Endothelial cell of umbilical vein (primary cell): Measurements from ENCODE around the gene IGFL2. TPM values are rescaled to one million over a fixed set of nuclear protein-coding genes. Genes with fewer than 3 reads are reported as not detected.
"Not testable (repeated sequence)": the region's sequence is repeated elsewhere in the genome, so short reads cannot be mapped to it uniquely, and the experiment has no call there.

Source experiments
- BruUV-seq: library from RNA; stranded (reverse); fragments of 400-500 nt; replicated peaks from 2 replicates; lab custom pipeline; 2021; lab: Mats Ljungman, UMichigan
- CTCF ChIA-PET: fragments of 300-600, 350-600 bp; sonication (Branson Sonifier 250); formaldehyde crosslinking; loops from one replicate; lab custom pipeline; 2021; ENCODE audit warnings: antibody characterized with exemption, inconsistent platforms; lab: Charles Lee
- POLR2A ChIA-PET: fragments of 300-600, 350-600 bp; sonication (Branson Sonifier 250); formaldehyde crosslinking; loops from one replicate; lab custom pipeline; 2021; ENCODE audit warnings: antibody characterized with exemption, inconsistent platforms; lab: Charles Lee
- DNase-seq: peaks from one replicate; pipeline ENCODE4 v3.0.0-alpha.2; 2011; ENCODE audit warnings: low read depth, low spot score
- FAIRE-seq: peaks from 2 replicates; lab custom pipeline; 2011; peaks lifted over from hg19 to GRCh38; lab: Jason Lieb, UNC
- H2AFZ ChIP-seq: 2 replicates; pipeline ENCODE4 v1.6.0; 2012; ENCODE audit warnings: low read depth, low read length, control low read depth, inconsistent platforms
- H3K27ac ChIP-seq: 2 replicates; pipeline ENCODE4 v1.5.1; 2011; ENCODE audit warnings: low read depth, mild to moderate bottlenecking, control low read depth, low read length, moderate library complexity; ENCODE audit not compliant: insufficient read depth
- H3K27me3 ChIP-seq, 2 experiments: 2 replicates each; pipeline versions ENCODE4 v1.6.0 to v1.6.1; 2011; ENCODE audit warnings: low read length in 2 of 2, mixed read lengths in 1 of 2; ENCODE audit not compliant: control insufficient read depth in 2 of 2, insufficient read depth in 2 of 2
- H3K36me3 ChIP-seq, 2 experiments: 2 replicates in 1 of 2; 3 replicates in 1 of 2; pipeline ENCODE4 v1.5.1; 2011; ENCODE audit warnings: low read length in 2 of 2, mild to moderate bottlenecking in 1 of 2, moderate library complexity in 1 of 2; ENCODE audit not compliant: control insufficient read depth in 2 of 2, insufficient read depth in 2 of 2; ENCODE audit errors: extremely low read depth in 1 of 2
- H3K4me1 ChIP-seq: 3 replicates; pipeline ENCODE4 v1.5.1; 2011; ENCODE audit warnings: mild to moderate bottlenecking, low read length; ENCODE audit not compliant: control insufficient read depth, insufficient read depth; ENCODE audit errors: extremely low read depth
- H3K4me2 ChIP-seq: 2 replicates; pipeline ENCODE4 v1.6.1; 2011; ENCODE audit warnings: low read length, control low read depth, mixed read lengths; ENCODE audit not compliant: insufficient read depth
- H3K4me3 ChIP-seq, 3 experiments: fragments of 200-600 bp in 1 of 3; sonication (generic), shearing (Covaris generic) in 1 of 3; replicated peaks in 1 of 3; 2 replicates each; pipeline ENCODE4 v1.5.1; 2011 to 2016; ENCODE audit warnings: control low read depth in 3 of 3, low read length in 3 of 3, mild to moderate bottlenecking in 2 of 3, inconsistent platforms in 1 of 3, low read depth in 1 of 3, moderate library complexity in 1 of 3; ENCODE audit not compliant: insufficient read depth in 1 of 3
- H3K79me2 ChIP-seq: 2 replicates; pipeline ENCODE4 v1.6.0; 2012; ENCODE audit warnings: low read length, inconsistent platforms; ENCODE audit not compliant: control insufficient read depth, insufficient read depth
- H3K9ac ChIP-seq: replicated peaks from 2 replicates; pipeline ENCODE3; 2011; ENCODE audit warnings: low read length, control low read depth; ENCODE audit not compliant: insufficient read depth; ENCODE audit errors: extremely low read depth
- H3K9me1 ChIP-seq: replicated peaks from 3 replicates; pipeline ENCODE4 v1.6.0; 2011; ENCODE audit warnings: mild to moderate bottlenecking, low read length; ENCODE audit not compliant: control insufficient read depth, insufficient read depth; ENCODE audit errors: extremely low read depth
- H3K9me3 ChIP-seq: replicated peaks from 2 replicates; pipeline ENCODE4 v1.5.1; 2012; ENCODE audit warnings: low read length, inconsistent platforms; ENCODE audit not compliant: control insufficient read depth, insufficient read depth
- H4K20me1 ChIP-seq: replicated peaks from 2 replicates; pipeline ENCODE3; 2011; ENCODE audit warnings: mild to moderate bottlenecking, low read length; ENCODE audit not compliant: control insufficient read depth, insufficient read depth; ENCODE audit errors: extremely low read depth
- EZH2 ChIP-seq: IDR thresholded peaks from 2 replicates; pipeline ENCODE4 v1.6.1; 2012; ENCODE audit warnings: borderline replicate concordance, low read depth, mild to moderate bottlenecking, moderate library complexity, low read length, inconsistent platforms; ENCODE audit not compliant: severe bottlenecking
- FOS ChIP-seq: IDR thresholded peaks from 2 replicates; pipeline ENCODE4 v1.6.1; 2011; ENCODE audit warnings: mild to moderate bottlenecking, low read length, moderate library complexity, borderline replicate concordance; ENCODE audit not compliant: insufficient read depth
- GATA2 ChIP-seq: IDR thresholded peaks from 2 replicates; pipeline ENCODE4 v1.7.0; 2011; ENCODE audit warnings: low read depth, mild to moderate bottlenecking, moderate library complexity, mixed read lengths, low read length; ENCODE audit not compliant: insufficient read length, insufficient read depth
- JUN ChIP-seq: IDR thresholded peaks from 2 replicates; pipeline ENCODE4 v1.6.1; 2011; ENCODE audit warnings: borderline replicate concordance, low read depth; ENCODE audit not compliant: insufficient read length, insufficient read depth
- MAX ChIP-seq: IDR thresholded peaks from 2 replicates; pipeline ENCODE4 v1.6.1; 2011; ENCODE audit not compliant: insufficient read depth, insufficient read length
- MYC ChIP-seq: IDR thresholded peaks from one replicate; pipeline ENCODE4 v1.6.1; 2011; ENCODE audit warnings: mild to moderate bottlenecking, low read depth, low read length
- POLR2A ChIP-seq: IDR thresholded peaks from 2 replicates; pipeline ENCODE4 v1.6.1; 2012; ENCODE audit warnings: low read depth, mild to moderate bottlenecking, control low read depth, low read length
- POLR2AphosphoS5 ChIP-seq: IDR thresholded peaks from 2 replicates; pipeline ENCODE4 v1.6.1; 2012; ENCODE audit warnings: low read depth, mild to moderate bottlenecking, control low read depth, low read length, moderate library complexity; ENCODE audit not compliant: insufficient read depth
- dilution Hi-C: fragments of 300-500 bp; cut with MboI; formaldehyde crosslinking; loops from one replicate; pipeline ENCODE4 v1.15.0; 2019; ENCODE audit warnings: low sequenced_read_pairs; ENCODE audit not compliant: extremely low pct_ligation_motif_present
- intact Hi-C: fragments of 100-400 bp; cut with micrococcal nuclease; formaldehyde crosslinking; loops from one replicate; pipeline ENCODE4 v1.10.0; 2022
- polyA plus RNA-seq, 4 experiments: library from polyadenylated mRNA; depleted of rRNA in 3 of 4; stranded (reverse) in 3 of 4; unstranded in 1 of 4; fragments of >200 nt; gene quantifications; 2 replicates each; pipeline versions ENCODE4 v1.2.1 to v1.2.3, GENCODE V29; 2011 to 2012; ENCODE audit warnings: missing spikeins in 1 of 4
- total RNA-seq: library from RNA; stranded (reverse); gene quantifications from 2 replicates; pipeline ENCODE4 v1.2.3, GENCODE V29; 2021
- TF ChIP-seq, protein P1 (sequence below), 2 donors: IDR thresholded peaks; 1 replicate in 1 of 2; 2 replicates in 1 of 2; pipeline ENCODE4 v1.5.1; 2011; ENCODE audit warnings: low read length in 2 of 2, mild to moderate bottlenecking in 2 of 2, moderate library complexity in 2 of 2, control low read depth in 1 of 2, inconsistent platforms in 1 of 2, low read depth in 1 of 2; ENCODE audit not compliant: insufficient read depth in 1 of 2; ENCODE audit errors: extremely low read depth in 1 of 2

IGFL2 gene
- total and polyA plus RNA-seq, 2 donors (not counting 3 experiments of a cell fraction or from before 2014, with no cell fraction given) = not detected

GRCh38 chr19:46195104-46195503 lies 47.1 kb downstream of the IGFL2 start:
- Histone ChIP-seq H2AFZ (no peak overlapping the region), H3K4me1 (no peaks in the 10 kb centered on the region), H3K9ac (no peak overlapping the region), H3K27ac (no peak overlapping the region), H3K4me2 (no peak overlapping the region), H3K36me3 (no peaks in the 10 kb centered on the region), H3K27me3 (peaks cover 3 to 17% of the 10 kb centered on the region in 2 experiments), H3K79me2 (no peaks in the 10 kb centered on the region), H3K9me3 (no peaks in the 10 kb centered on the region), H3K4me3 (no peak overlapping the region), H3K9me1 (no peaks in the 10 kb centered on the region), H4K20me1 (no peaks in the 10 kb centered on the region)
- no TSS peak for BruUV-seq
- DNase-seq = no peak
- CTCF ChIA-PET = interaction anchor here (3.2 kb wide), 1 partner anchor 166 kb away, joined by 16 read pairs; no protein-coding TSS in a partner anchor
- POLR2A ChIA-PET = no interaction called here
- no peak for FAIRE-seq
- no peak for TF ChIP-seq FOS
- TF ChIP-seq POLR2A = no peak
- TF ChIP-seq EZH2 = no peak
- TF ChIP-seq MYC = no peak
- no peak for TF ChIP-seq JUN
- no peak for TF ChIP-seq GATA2
- TF ChIP-seq, protein P1, sequence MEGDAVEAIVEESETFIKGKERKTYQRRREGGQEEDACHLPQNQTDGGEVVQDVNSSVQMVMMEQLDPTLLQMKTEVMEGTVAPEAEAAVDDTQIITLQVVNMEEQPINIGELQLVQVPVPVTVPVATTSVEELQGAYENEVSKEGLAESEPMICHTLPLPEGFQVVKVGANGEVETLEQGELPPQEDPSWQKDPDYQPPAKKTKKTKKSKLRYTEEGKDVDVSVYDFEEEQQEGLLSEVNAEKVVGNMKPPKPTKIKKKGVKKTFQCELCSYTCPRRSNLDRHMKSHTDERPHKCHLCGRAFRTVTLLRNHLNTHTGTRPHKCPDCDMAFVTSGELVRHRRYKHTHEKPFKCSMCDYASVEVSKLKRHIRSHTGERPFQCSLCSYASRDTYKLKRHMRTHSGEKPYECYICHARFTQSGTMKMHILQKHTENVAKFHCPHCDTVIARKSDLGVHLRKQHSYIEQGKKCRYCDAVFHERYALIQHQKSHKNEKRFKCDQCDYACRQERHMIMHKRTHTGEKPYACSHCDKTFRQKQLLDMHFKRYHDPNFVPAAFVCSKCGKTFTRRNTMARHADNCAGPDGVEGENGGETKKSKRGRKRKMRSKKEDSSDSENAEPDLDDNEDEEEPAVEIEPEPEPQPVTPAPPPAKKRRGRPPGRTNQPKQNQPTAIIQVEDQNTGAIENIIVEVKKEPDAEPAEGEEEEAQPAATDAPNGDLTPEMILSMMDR (IDR thresholded peaks at IDR 0.05; ENCODE audit: extremely low read depth in 1 of 2, insufficient read depth in 1 of 2, low read depth in 1 of 2, low read length in 2 of 2) = no peak
- no peak for TF ChIP-seq MAX
- no peak for TF ChIP-seq POLR2AphosphoS5
- dilution Hi-C loops = no loop called here
- intact Hi-C loops = no loop called here

- dilution Hi-C loops = not testable (repeated sequence)
These were observed 47.9 kb downstream of the IGFL2 start for GRCh38 chr19:46195919-46196318.

More at GRCh38 chr19:46195919-46196318, 47.9 kb downstream of the IGFL2 start:
- H3K9me1 ChIP-seq, H3K4me3 ChIP-seq, H3K27ac ChIP-seq, H3K4me2 ChIP-seq, BruUV-seq, DNase-seq, H3K79me2 ChIP-seq, H3K9ac ChIP-seq, H3K9me3 ChIP-seq, H3K4me1 ChIP-seq, H4K20me1 ChIP-seq, intact Hi-C loops, H2AFZ ChIP-seq, POLR2A ChIA-PET, H3K36me3 ChIP-seq, FAIRE-seq, CTCF ChIA-PET: not testable (repeated sequence)
- peaks cover 3 to 13% of the 10 kb centered on the region in 2 experiments for H3K27me3 ChIP-seq
